ENCODE results near the gene SNIP1. TPM values are rescaled to one million over a fixed set of nuclear protein-coding genes. Genes with fewer than 3 reads are reported as not detected.
"Not testable (repeated sequence)": the region's sequence is repeated elsewhere in the genome, so short reads cannot be mapped to it uniquely, and the experiment has no call there.

Gene SNIP1
- total RNA-seq, 1 experiment from 2014 or later, result 26.4 TPM

DNA sequence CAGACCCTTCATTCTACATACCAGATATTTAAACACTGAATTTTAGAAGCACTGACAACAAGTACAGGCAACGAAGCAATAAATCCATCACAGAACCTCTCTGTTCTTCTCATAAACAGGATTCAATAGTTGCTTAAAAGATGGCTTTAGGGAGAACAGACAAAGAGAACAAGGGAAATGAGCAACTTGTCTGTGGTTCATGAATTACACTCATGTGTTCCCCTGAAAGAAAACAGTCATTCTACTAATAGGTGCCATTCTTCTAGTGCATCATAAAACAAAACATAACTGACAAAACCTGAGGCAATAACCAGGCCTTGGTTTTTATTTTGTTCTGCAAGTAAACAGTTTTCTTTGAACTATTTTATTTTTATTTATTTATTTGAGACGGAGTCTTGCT lies 34.8 kb upstream of the SNIP1 start:
- TF ChIP-seq, protein P1, sequence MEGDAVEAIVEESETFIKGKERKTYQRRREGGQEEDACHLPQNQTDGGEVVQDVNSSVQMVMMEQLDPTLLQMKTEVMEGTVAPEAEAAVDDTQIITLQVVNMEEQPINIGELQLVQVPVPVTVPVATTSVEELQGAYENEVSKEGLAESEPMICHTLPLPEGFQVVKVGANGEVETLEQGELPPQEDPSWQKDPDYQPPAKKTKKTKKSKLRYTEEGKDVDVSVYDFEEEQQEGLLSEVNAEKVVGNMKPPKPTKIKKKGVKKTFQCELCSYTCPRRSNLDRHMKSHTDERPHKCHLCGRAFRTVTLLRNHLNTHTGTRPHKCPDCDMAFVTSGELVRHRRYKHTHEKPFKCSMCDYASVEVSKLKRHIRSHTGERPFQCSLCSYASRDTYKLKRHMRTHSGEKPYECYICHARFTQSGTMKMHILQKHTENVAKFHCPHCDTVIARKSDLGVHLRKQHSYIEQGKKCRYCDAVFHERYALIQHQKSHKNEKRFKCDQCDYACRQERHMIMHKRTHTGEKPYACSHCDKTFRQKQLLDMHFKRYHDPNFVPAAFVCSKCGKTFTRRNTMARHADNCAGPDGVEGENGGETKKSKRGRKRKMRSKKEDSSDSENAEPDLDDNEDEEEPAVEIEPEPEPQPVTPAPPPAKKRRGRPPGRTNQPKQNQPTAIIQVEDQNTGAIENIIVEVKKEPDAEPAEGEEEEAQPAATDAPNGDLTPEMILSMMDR (IDR thresholded peaks at IDR 0.05; ENCODE audit: unreplicated experiment), result no peak
- H3K4me3 Mint-ChIP-seq (ENCODE audit: unreplicated experiment), result no peak overlapping the region
- H3K27me3 Mint-ChIP-seq (ENCODE audit: insufficient read depth, unreplicated experiment), result no peaks in the 10 kb centered on the region
- CTCF ChIA-PET, result interaction anchor here (0.5 to 1.0 kb wide), 2 partner anchors 371 to 1246 kb away, joined by 4 read pairs; no protein-coding TSS in a partner anchor
- no peaks in the 10 kb centered on the region for H3K9me3 Mint-ChIP-seq (ENCODE audit: unreplicated experiment)
- BruUV-seq (replicated peaks), result no TSS peak
- H3K27ac Mint-ChIP-seq (ENCODE audit: low read depth, unreplicated experiment), result no peak overlapping the region
- no peak for DNase-seq (ENCODE audit: unreplicated experiment)
- H3K4me1 Mint-ChIP-seq (ENCODE audit: insufficient read depth, unreplicated experiment), result no peaks in the 10 kb centered on the region
- peaks cover 91% of the 10 kb centered on the region for H3K36me3 Mint-ChIP-seq (ENCODE audit: insufficient read depth, unreplicated experiment)
- POLR2A ChIA-PET, result no interaction called here
- intact Hi-C loops (cut with micrococcal nuclease), result no loop called here

DNA sequence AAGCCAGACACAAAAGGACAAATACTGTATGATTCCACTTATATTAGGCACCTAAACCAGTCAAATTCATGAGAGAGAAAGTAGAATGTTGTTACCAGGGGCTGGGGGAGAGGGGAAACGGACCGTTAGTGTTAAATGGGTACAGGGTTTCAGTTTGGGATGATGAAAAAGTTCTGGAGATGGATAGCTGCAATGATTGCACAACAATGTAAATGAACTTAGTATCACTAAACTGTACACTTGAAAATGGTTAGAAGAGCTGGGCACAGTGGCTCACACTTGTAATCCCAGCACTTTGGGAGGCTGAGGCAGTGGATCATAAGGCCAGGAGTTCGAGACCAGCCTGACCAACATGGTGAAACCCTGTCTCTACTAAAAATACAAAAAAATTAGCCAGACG lies 30.5 kb upstream of the SNIP1 start:
- H3K9me3 Mint-ChIP-seq (ENCODE audit: unreplicated experiment); H3K27ac Mint-ChIP-seq (ENCODE audit: low read depth, unreplicated experiment); H3K4me1 Mint-ChIP-seq (ENCODE audit: insufficient read depth, unreplicated experiment); BruUV-seq (replicated peaks); DNase-seq (ENCODE audit: unreplicated experiment); intact Hi-C loops (cut with micrococcal nuclease); H3K4me3 Mint-ChIP-seq (ENCODE audit: unreplicated experiment); H3K27me3 Mint-ChIP-seq (ENCODE audit: insufficient read depth, unreplicated experiment): not testable (repeated sequence)
- peaks cover 100% of the 10 kb centered on the region for H3K36me3 Mint-ChIP-seq (ENCODE audit: insufficient read depth, unreplicated experiment)
- CTCF ChIA-PET, result interaction anchor here (0.6 kb wide), 1 partner anchor 398 kb away, joined by 3 read pairs; no protein-coding TSS in a partner anchor
- POLR2A ChIA-PET, result interaction anchor here (1.7 to 2.2 kb wide), 2 partner anchors 9 to 11 kb away, joined by 4 to 10 read pairs; partner anchors contain the start of gene GNL2

DNA sequence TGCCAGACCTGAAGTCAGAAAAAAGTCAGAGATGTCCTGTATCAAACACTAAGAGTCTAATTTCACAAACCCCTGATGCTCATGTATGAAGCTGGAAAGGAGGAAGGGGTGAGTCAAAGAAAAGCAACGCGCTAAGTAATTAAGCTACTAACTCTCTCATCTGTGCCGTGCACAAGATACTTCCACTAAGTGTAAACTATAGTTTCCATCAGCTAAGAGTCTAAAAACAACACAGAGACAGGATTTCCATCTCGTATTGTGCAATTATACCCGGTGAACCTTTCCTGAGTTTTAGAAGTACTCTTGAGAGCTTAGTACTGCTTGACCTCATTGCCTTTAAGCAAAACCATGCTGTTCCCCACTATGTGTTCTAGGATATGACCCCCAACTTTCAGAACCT lies 21.6 kb upstream of the SNIP1 start:
- intact Hi-C loops (cut with micrococcal nuclease), result no loop called here
- H3K4me3 Mint-ChIP-seq (ENCODE audit: unreplicated experiment), result no peak overlapping the region
- H3K4me1 Mint-ChIP-seq (ENCODE audit: insufficient read depth, unreplicated experiment), result no peaks in the 10 kb centered on the region
- no peak for DNase-seq (ENCODE audit: unreplicated experiment)
- peaks cover 88% of the 10 kb centered on the region for H3K36me3 Mint-ChIP-seq (ENCODE audit: insufficient read depth, unreplicated experiment)
- TF ChIP-seq, protein P1 (IDR thresholded peaks at IDR 0.05; ENCODE audit: unreplicated experiment), result no peak
- H3K27ac Mint-ChIP-seq (ENCODE audit: low read depth, unreplicated experiment), result no peak overlapping the region
- ChIA-PET POLR2A (interaction anchor here (0.8 to 1.0 kb wide), 2 partner anchors 12 to 22 kb away, joined by 3 to 5 read pairs; partner anchors contain the start of gene SNIP1), CTCF (no interaction called here)
- H3K27me3 Mint-ChIP-seq (ENCODE audit: insufficient read depth, unreplicated experiment), result no peaks in the 10 kb centered on the region
- H3K9me3 Mint-ChIP-seq (ENCODE audit: unreplicated experiment), result no peaks in the 10 kb centered on the region
- BruUV-seq (replicated peaks), result no TSS peak

DNA sequence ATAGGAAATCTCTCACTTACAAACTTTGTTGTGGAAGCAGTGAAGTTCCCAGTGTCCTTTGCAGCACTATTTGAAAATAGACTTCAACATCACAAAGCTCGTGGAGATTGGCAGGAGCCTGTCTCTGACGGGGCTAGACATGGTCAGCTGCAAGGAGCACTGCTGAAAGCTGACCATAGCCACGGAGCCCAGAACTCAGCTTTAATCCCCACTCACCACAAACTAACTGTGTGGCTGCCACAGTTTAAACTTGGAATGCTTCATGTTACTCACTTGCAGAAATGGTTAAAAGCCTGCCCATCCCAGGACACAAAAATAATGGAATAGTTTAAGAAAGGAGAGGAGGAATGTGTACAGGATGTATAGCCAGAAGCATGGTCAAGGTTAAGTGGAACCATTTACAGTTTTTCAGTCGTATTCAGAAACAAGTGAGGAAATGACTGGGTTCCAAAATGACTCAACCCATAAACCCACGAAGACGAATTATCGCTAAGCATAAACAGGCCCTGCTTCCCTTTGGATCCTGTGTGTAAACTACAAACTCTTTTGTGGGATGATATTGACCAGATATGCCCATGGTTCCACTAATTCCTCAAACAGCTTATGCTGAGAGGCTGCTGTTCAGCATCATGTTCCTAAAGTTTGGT lies 20.9 kb upstream of the SNIP1 start:
- TSS peak; percentile 44 for BruUV-seq (replicated peaks)
- POLR2A ChIA-PET, result interaction anchor here (0.6 to 0.7 kb wide), 2 partner anchors 167 to 233 kb away, joined by 3 read pairs; partner anchors contain the start of gene YRDC
- CTCF ChIA-PET, result interaction anchor here (0.6 to 0.8 kb wide), 2 partner anchors 76 to 131 kb away, joined by 3 to 4 read pairs; no protein-coding TSS in a partner anchor
- Mint-ChIP-seq H3K4me1 (ENCODE audit: insufficient read depth, unreplicated experiment) (no peaks in the 10 kb centered on the region), H3K27ac (ENCODE audit: low read depth, unreplicated experiment) (no peak overlapping the region), H3K9me3 (ENCODE audit: unreplicated experiment) (no peaks in the 10 kb centered on the region), H3K36me3 (ENCODE audit: insufficient read depth, unreplicated experiment) (peaks cover 88% of the 10 kb centered on the region), H3K27me3 (ENCODE audit: insufficient read depth, unreplicated experiment) (no peaks in the 10 kb centered on the region), H3K4me3 (ENCODE audit: unreplicated experiment) (no peak overlapping the region)
- TF ChIP-seq, protein P1 (IDR thresholded peaks at IDR 0.05; ENCODE audit: unreplicated experiment), result no peak
- DNase-seq (ENCODE audit: unreplicated experiment), result no peak
- intact Hi-C loops (cut with micrococcal nuclease), result no loop called here

Measured in MCF 10A (cell line).